GM12875 (cell line): ENCODE data around the gene SEC22C.

ENCODE experiments used
- H3K4me3 ChIP-seq: one replicate; pipeline ENCODE4 v1.5.1; 2011; ENCODE audit warnings: low read depth, low read length, control low read depth
- CTCF ChIP-seq: IDR thresholded peaks from 2 replicates; pipeline ENCODE4 v1.5.1; 2011; ENCODE audit warnings: low read depth, mild to moderate bottlenecking, control low read depth, inconsistent platforms, low read length, moderate library complexity, borderline replicate concordance; ENCODE audit not compliant: insufficient read depth

Gene SEC22C

DNA sequence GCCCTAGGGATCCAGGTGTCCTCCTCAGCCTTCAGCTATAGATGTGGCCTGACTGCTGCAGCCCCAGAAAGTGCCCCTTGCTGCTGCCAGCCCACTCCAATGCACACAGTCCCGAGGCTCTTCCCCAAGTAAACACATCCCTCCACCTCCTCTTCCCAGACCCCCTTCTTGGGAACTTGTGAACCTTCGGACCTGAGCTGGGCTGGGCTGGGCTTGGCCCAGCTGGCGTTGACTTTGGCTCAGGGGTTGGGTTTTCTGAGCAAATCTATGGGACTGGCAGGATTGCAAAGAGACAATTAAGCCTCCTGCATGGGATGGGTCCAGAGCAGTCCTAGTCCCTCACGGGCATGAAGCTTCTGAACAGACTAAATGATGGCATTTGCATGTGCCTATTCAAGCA, 64.7 kb downstream of the SEC22C start:
- TF ChIP-seq CTCF: no peak
- no peak overlapping the region for H3K4me3 ChIP-seq

DNA sequence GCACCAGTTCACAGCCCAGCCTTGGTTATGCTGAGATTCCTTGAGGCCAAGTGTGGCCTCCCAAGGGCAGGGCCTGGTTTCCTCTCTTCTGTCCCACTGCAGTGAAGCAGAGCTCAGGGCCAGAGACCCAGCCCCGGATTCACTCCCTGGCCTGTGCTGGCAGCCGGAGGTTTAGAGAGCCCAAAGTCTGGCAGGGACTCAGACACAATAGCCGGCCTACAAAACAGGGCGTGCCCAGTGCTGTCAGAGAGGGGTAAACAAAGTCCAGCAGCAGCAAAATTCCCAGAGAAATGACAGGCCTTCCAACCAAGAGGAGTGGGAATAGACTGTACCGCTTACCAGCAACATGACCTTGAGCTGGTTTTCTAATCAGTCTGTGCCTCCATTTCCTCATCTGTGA, 65.3 kb downstream of the SEC22C start:
- H3K4me3 ChIP-seq: no peak overlapping the region
- no peak for TF ChIP-seq CTCF

GRCh38 chr3:42515976-42516375, 65.8 kb downstream of the SEC22C start:
- TF ChIP-seq CTCF: no peak

DNA sequence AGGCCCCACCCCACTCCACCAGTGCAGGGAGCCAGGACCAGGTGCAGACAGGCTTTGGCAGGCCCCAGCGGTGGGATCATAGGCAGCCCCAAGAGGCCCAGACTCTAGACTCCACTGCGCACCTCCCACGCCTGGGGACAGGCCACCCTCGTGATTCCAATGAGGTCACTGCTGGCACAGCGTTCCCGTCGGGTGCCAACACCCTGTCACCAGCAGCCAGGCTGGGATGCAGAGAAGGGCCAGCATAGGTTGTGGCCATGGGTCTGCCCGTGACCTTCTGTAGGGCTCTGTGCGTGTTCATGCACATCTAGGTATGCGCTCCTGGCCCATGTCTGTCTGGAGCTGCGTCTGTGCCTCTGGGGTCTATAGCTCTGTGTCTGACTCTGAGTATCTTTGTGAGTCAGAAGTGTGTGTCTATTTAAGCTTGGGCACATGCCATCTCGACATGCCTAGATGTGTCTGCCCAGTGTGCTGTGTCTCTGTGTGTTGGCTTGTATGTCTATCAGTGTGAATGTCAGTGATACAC, 66.3 kb downstream of the SEC22C start:
- TF ChIP-seq CTCF: no peak
- H3K4me3 ChIP-seq: no peak overlapping the region

More at GRCh38 chr3:42515976-42516375, 65.8 kb downstream of the SEC22C start:
- no peak overlapping the region for H3K4me3 ChIP-seq

- TF ChIP-seq CTCF: no peak
- H3K4me3 ChIP-seq: no peak overlapping the region
These were observed 66.9 kb downstream of the SEC22C start for GRCh38 chr3:42514876-42515275.

GRCh38 chr3:42513521-42513920, 68.2 kb downstream of the SEC22C start:
- no peak for TF ChIP-seq CTCF
- H3K4me3 ChIP-seq: no peak overlapping the region

GRCh38 chr3:42513121-42513520, 68.6 kb downstream of the SEC22C start:
- TF ChIP-seq CTCF: no peak
- no peak overlapping the region for H3K4me3 ChIP-seq
